CD8-positive, alpha-beta memory T cell (primary cell): ENCODE results near the gene FYB1. TPM values are rescaled to one million over a fixed set of nuclear protein-coding genes. Genes with fewer than 3 reads are reported as not detected.
A peak's percentile ranks its signal among the peaks of the same experiment; 100 is the strongest.

Source experiments
- CTCF ChIA-PET: fragments of 350-600 bp; sonication (Branson Sonifier 250); formaldehyde crosslinking; loops from one replicate; lab custom pipeline; 2021; ENCODE audit warnings: antibody characterized with exemption; lab: Charles Lee
- POLR2A ChIA-PET: fragments of 350-600 bp; sonication (Branson Sonifier 250); formaldehyde crosslinking; loops from one replicate; lab custom pipeline; 2021; ENCODE audit warnings: antibody characterized with exemption; lab: Charles Lee
- DNase-seq, 5 donors: peaks; one replicate each; pipeline versions ENCODE4 v3.0.0 to v3.0.0-alpha.2; 2020 to 2022; ENCODE audit warnings: mixed read lengths in 1 of 5
- H3K27ac ChIP-seq: one replicate; pipeline ENCODE4 v1.7.0; 2013; ENCODE audit warnings: low read depth, mild to moderate bottlenecking, low read length, moderate library complexity
- H3K27me3 ChIP-seq: 2 replicates; pipeline ENCODE4 v1.7.0; 2013; ENCODE audit warnings: low read length, mild to moderate bottlenecking; ENCODE audit not compliant: insufficient read depth, poor library complexity, severe bottlenecking
- H3K36me3 ChIP-seq: 2 replicates; pipeline ENCODE4 v1.7.0; 2013; ENCODE audit warnings: mild to moderate bottlenecking, low read length, moderate library complexity; ENCODE audit not compliant: insufficient read depth
- H3K4me1 ChIP-seq: 2 replicates; pipeline ENCODE4 v1.7.0; 2013; ENCODE audit warnings: mild to moderate bottlenecking, low read length, moderate library complexity; ENCODE audit not compliant: insufficient read depth
- H3K4me3 ChIP-seq: 2 replicates; pipeline ENCODE4 v1.7.0; 2013; ENCODE audit warnings: mild to moderate bottlenecking, low read length
- H3K9me3 ChIP-seq: 2 replicates; pipeline ENCODE4 v1.7.0; 2013; ENCODE audit warnings: mild to moderate bottlenecking, low read length
- H3K27ac Mint-ChIP-seq, 8 donors: one replicate each; pipeline ENCODE4 v1.8.0; 2020 to 2021; ENCODE audit warnings: mixed read lengths in 8 of 8, mild to moderate bottlenecking in 6 of 8, inconsistent platforms in 3 of 8, moderate library complexity in 3 of 8
- H3K27me3 Mint-ChIP-seq, 2 donors: one replicate each; pipeline ENCODE4 v1.8.0; 2020 to 2021; ENCODE audit warnings: mixed read lengths in 2 of 2, mild to moderate bottlenecking in 1 of 2, moderate library complexity in 1 of 2
- H3K36me3 Mint-ChIP-seq, 3 donors: one replicate each; pipeline ENCODE4 v1.8.0; 2020 to 2021; ENCODE audit warnings: mixed read lengths in 3 of 3, inconsistent platforms in 1 of 3, mild to moderate bottlenecking in 1 of 3
- H3K4me1 Mint-ChIP-seq, 3 donors: one replicate each; pipeline ENCODE4 v1.8.0; 2020 to 2021; ENCODE audit warnings: mixed read lengths in 3 of 3, inconsistent platforms in 1 of 3, mild to moderate bottlenecking in 1 of 3
- H3K4me3 Mint-ChIP-seq, 7 donors: one replicate each; pipeline ENCODE4 v1.8.0; 2020 to 2021; ENCODE audit warnings: mixed read lengths in 7 of 7, mild to moderate bottlenecking in 6 of 7, moderate library complexity in 4 of 7, inconsistent platforms in 2 of 7
- H3K9me3 Mint-ChIP-seq, 5 donors: one replicate each; pipeline ENCODE4 v1.8.0; 2020 to 2022; ENCODE audit warnings: mixed read lengths in 5 of 5, mild to moderate bottlenecking in 3 of 5, moderate library complexity in 2 of 5, inconsistent platforms in 1 of 5
- polyA plus RNA-seq: library from polyadenylated mRNA; unstranded; fragments of 300-500 nt; fragmentation: Illumina TruSeq; gene quantifications from one replicate; pipeline ENCODE4 v1.2.3, GENCODE V29; 2021
- total RNA-seq, 2 experiments: library from RNA; stranded (reverse); gene quantifications; one replicate each; pipeline ENCODE4 v1.2.3, GENCODE V29; 2021

The FYB1 gene
- total and polyA plus RNA-seq, 3 experiments from 2014 or later = 75.9 to 282 (median 84.2) TPM

- Mint-ChIP-seq H3K4me3 (peak overlapping the region in 3 of 7 donors; percentile 38 to 59 (median 54)), H3K27ac (peak overlapping the region; percentile 67 to 94 (median 84)), H3K36me3 (peaks cover 5 to 35% (median 13%) of the 10 kb centered on the region in 3 donors), H3K9me3 (no peaks in the 10 kb centered on the region), H3K27me3 (peaks cover 0 to 4% of the 10 kb centered on the region in 2 donors), H3K4me1 (peaks cover 31 to 52% (median 47%) of the 10 kb centered on the region in 3 donors)
- ChIA-PET CTCF (interaction anchor here (1.0 to 2.0 kb wide), 3 partner anchors 20 to 25 kb away, joined by 3 to 5 read pairs (median 5); no protein-coding TSS in a partner anchor), POLR2A (interaction anchor here (0.5 kb wide), 1 partner anchor 53 kb away, joined by 3 read pairs; no protein-coding TSS in a partner anchor)
- H3K27ac ChIP-seq = no peak overlapping the region
- H3K4me3 ChIP-seq = no peak overlapping the region
- H3K27me3 ChIP-seq = no peaks in the 10 kb centered on the region
- H3K36me3 ChIP-seq = peaks cover 14% of the 10 kb centered on the region
- H3K9me3 ChIP-seq = no peaks in the 10 kb centered on the region
- peak in 1 of 5 donors; percentile 40 for DNase-seq
- H3K4me1 ChIP-seq = peaks cover 21% of the 10 kb centered on the region
These were observed 118.4 kb downstream of the FYB1 start for GRCh38 chr5:39100851-39101396.

GRCh38 chr5:39100301-39100850, 119.0 kb downstream of the FYB1 start:
- Mint-ChIP-seq H3K4me3 (peak overlapping the region in 2 of 7 donors; percentile 10 to 38), H3K27me3 (peaks cover 0 to 4% of the 10 kb centered on the region in 2 donors), H3K9me3 (no peaks in the 10 kb centered on the region), H3K36me3 (peaks cover 5 to 31% (median 13%) of the 10 kb centered on the region in 3 donors), H3K27ac (peak overlapping the region in 7 of 8 donors; percentile 7 to 94 (median 80)), H3K4me1 (peaks cover 31 to 52% (median 47%) of the 10 kb centered on the region in 3 donors)
- peaks cover 14% of the 10 kb centered on the region for H3K36me3 ChIP-seq
- H3K27me3 ChIP-seq = no peaks in the 10 kb centered on the region
- ChIA-PET POLR2A (no interaction called here), CTCF (interaction anchor here (1.5 to 2.0 kb wide), 2 partner anchors 19 to 25 kb away, joined by 3 to 5 read pairs; no protein-coding TSS in a partner anchor)
- no peak overlapping the region for H3K27ac ChIP-seq
- no peak for DNase-seq
- H3K9me3 ChIP-seq = no peaks in the 10 kb centered on the region
- H3K4me3 ChIP-seq = no peak overlapping the region
- H3K4me1 ChIP-seq = peaks cover 21% of the 10 kb centered on the region

- Histone ChIP-seq H3K27me3 (no peaks in the 10 kb centered on the region), H3K4me1 (peaks cover 21% of the 10 kb centered on the region), H3K4me3 (no peak overlapping the region), H3K27ac (no peak overlapping the region), H3K9me3 (no peaks in the 10 kb centered on the region), H3K36me3 (peaks cover 14% of the 10 kb centered on the region)
- Mint-ChIP-seq H3K27ac (peak overlapping the region in 7 of 8 donors; percentile 8 to 94 (median 83)), H3K4me3 (no peak overlapping the region), H3K36me3 (peaks cover 5 to 26% (median 13%) of the 10 kb centered on the region in 3 donors), H3K27me3 (peaks cover 0 to 4% of the 10 kb centered on the region in 2 donors), H3K9me3 (no peaks in the 10 kb centered on the region), H3K4me1 (peaks cover 31 to 52% (median 47%) of the 10 kb centered on the region in 3 donors)
- ChIA-PET POLR2A (no interaction called here), CTCF (interaction anchor here (1.5 to 2.0 kb wide), 2 partner anchors 19 to 24 kb away, joined by 3 to 5 read pairs; no protein-coding TSS in a partner anchor)
- DNase-seq = no peak
These were observed 119.5 kb downstream of the FYB1 start for GRCh38 chr5:39099831-39100230.

- ChIA-PET CTCF (no interaction called here), POLR2A (no interaction called here)
- no peak overlapping the region for H3K4me3 Mint-ChIP-seq
These were observed 126.0 kb downstream of the FYB1 start for GRCh38 chr5:39093352-39093751.

GRCh38 chr5:39092581-39093351, 126.6 kb downstream of the FYB1 start:
- H3K4me3 Mint-ChIP-seq = no peak overlapping the region
- Histone ChIP-seq H3K27ac (no peak overlapping the region), H3K36me3 (no peaks in the 10 kb centered on the region), H3K9me3 (no peaks in the 10 kb centered on the region), H3K27me3 (no peaks in the 10 kb centered on the region), H3K4me3 (no peak overlapping the region), H3K4me1 (no peaks in the 10 kb centered on the region)
- CTCF ChIA-PET = no interaction called here
- H3K9me3 Mint-ChIP-seq = peaks cover 0 to 2% (median 0%) of the 10 kb centered on the region in 5 donors
- no peak for DNase-seq
- no peaks in the 10 kb centered on the region for H3K36me3 Mint-ChIP-seq
- POLR2A ChIA-PET = no interaction called here
- H3K4me1 Mint-ChIP-seq = peaks cover 0 to 5% (median 0%) of the 10 kb centered on the region in 3 donors
- H3K27ac Mint-ChIP-seq = no peak overlapping the region
- H3K27me3 Mint-ChIP-seq = peaks cover 10 to 18% of the 10 kb centered on the region in 2 donors

More at GRCh38 chr5:39093352-39093751, 126.0 kb downstream of the FYB1 start:
- Histone ChIP-seq H3K36me3 (no peaks in the 10 kb centered on the region), H3K27ac (no peak overlapping the region), H3K9me3 (no peaks in the 10 kb centered on the region), H3K27me3 (no peaks in the 10 kb centered on the region), H3K4me3 (no peak overlapping the region), H3K4me1 (no peaks in the 10 kb centered on the region)
- Mint-ChIP-seq H3K27me3 (peaks cover 7 to 15% of the 10 kb centered on the region in 2 donors), H3K9me3 (peaks cover 0 to 2% (median 0%) of the 10 kb centered on the region in 5 donors), H3K4me1 (peaks cover 0 to 5% (median 0%) of the 10 kb centered on the region in 3 donors), H3K27ac (no peak overlapping the region), H3K36me3 (no peaks in the 10 kb centered on the region)
- no peak for DNase-seq

GRCh38 chr5:39091940-39092580, 127.3 kb downstream of the FYB1 start:
- Mint-ChIP-seq H3K9me3 (peaks cover 0 to 2% (median 0%) of the 10 kb centered on the region in 5 donors), H3K36me3 (no peaks in the 10 kb centered on the region), H3K27me3 (peaks cover 13 to 17% of the 10 kb centered on the region in 2 donors), H3K4me3 (no peak overlapping the region), H3K27ac (no peak overlapping the region), H3K4me1 (peaks cover 0 to under 1% (median 0%) of the 10 kb centered on the region in 3 donors)
- POLR2A ChIA-PET = no interaction called here
- Histone ChIP-seq H3K27ac (no peak overlapping the region), H3K4me1 (no peaks in the 10 kb centered on the region), H3K36me3 (no peaks in the 10 kb centered on the region), H3K9me3 (no peaks in the 10 kb centered on the region), H3K27me3 (no peaks in the 10 kb centered on the region), H3K4me3 (no peak overlapping the region)
- CTCF ChIA-PET = no interaction called here
- no peak for DNase-seq

- H3K4me3 Mint-ChIP-seq = no peak overlapping the region
- ChIA-PET POLR2A (no interaction called here), CTCF (no interaction called here)
- peaks cover 55 to 71% of the 10 kb centered on the region in 2 donors for H3K27me3 Mint-ChIP-seq
- H3K27ac ChIP-seq = no peak overlapping the region
- H3K4me1 ChIP-seq = no peaks in the 10 kb centered on the region
- peaks cover 14% of the 10 kb centered on the region for H3K27me3 ChIP-seq
- no peaks in the 10 kb centered on the region for H3K36me3 ChIP-seq
- DNase-seq = no peak
- H3K27ac Mint-ChIP-seq = no peak overlapping the region
- H3K9me3 Mint-ChIP-seq = peaks cover 0 to 12% (median 9%) of the 10 kb centered on the region in 5 donors
- H3K4me1 Mint-ChIP-seq = peaks cover 0 to 5% (median 0%) of the 10 kb centered on the region in 3 donors
- H3K4me3 ChIP-seq = no peak overlapping the region
- peaks cover 0 to 4% (median 0%) of the 10 kb centered on the region in 3 donors for H3K36me3 Mint-ChIP-seq
- no peaks in the 10 kb centered on the region for H3K9me3 ChIP-seq
These were observed 135.4 kb downstream of the FYB1 start for GRCh38 chr5:39083968-39084367.
